ENCODE measurements around the gene ME1. TPM values are rescaled to one million over a fixed set of nuclear protein-coding genes. Genes with fewer than 3 reads are reported as not detected.

Gene ME1
- total and polyA plus RNA-seq, 9 of the 15 experiments (the other 6 are each of a cell fraction or from before 2014, with no cell fraction given): 3.2 to 10.4 (median 5.5) TPM

- TF ChIP-seq ZNF133 (CRISPR knock-in tag; IDR thresholded peaks at IDR 0.05) (no peak), TRIM28 (IDR thresholded peaks at IDR 0.05) (no peak), ZKSCAN1 (IDR thresholded peaks at IDR 0.05; ENCODE audit: low read depth, low read length) (no peak), FOXM1 (IDR thresholded peaks at IDR 0.05; ENCODE audit: low read depth) (no peak), FOXM1 (CRISPR knock-in tag; IDR thresholded peaks at IDR 0.05; ENCODE audit: low read depth) (no peak), MAFF (IDR thresholded peaks at IDR 0.05; ENCODE audit: low read length) (no peak), NFE2 (IDR thresholded peaks at IDR 0.05; ENCODE audit: low read depth) (0 out of 2 replicates have a peak, but pooled peaks have one; percentile 18), XRCC5 (IDR thresholded peaks at IDR 0.05; ENCODE audit: low read depth, low read length) (no peak), NFE2L1 (tag; IDR thresholded peaks at IDR 0.05; ENCODE audit: borderline replicate concordance, low read depth) (no peak), NR2F6 (CRISPR knock-in tag; IDR thresholded peaks at IDR 0.05) (no peak), RBM34 (IDR thresholded peaks at IDR 0.05; ENCODE audit: borderline replicate concordance, insufficient read depth, low read length) (no peak), ZBTB12 (CRISPR knock-in tag; IDR thresholded peaks at IDR 0.05) (no peak), MTA3 (IDR thresholded peaks at IDR 0.05; ENCODE audit: borderline replicate concordance) (no peak), ARID1B (IDR thresholded peaks at IDR 0.05) (0 out of 2 replicates have a peak, but pooled peaks have one; percentile 14), SMAD4 (CRISPR knock-in tag; conservative IDR thresholded peaks at IDR 0.05) (no peak), ZNF277 (CRISPR knock-in tag; IDR thresholded peaks at IDR 0.05; ENCODE audit: borderline replicate concordance) (no peak), ZNF239 (CRISPR knock-in tag; IDR thresholded peaks at IDR 0.05) (no peak), FOS (IDR thresholded peaks at IDR 0.05; ENCODE audit: extremely low read depth, insufficient read length) (no peak), JUND (IDR thresholded peaks at IDR 0.05; ENCODE audit: borderline replicate concordance, low read depth, low read length) (peak; percentile 27; the same call in 1 of the 2 replicates), JUND (tag; IDR thresholded peaks at IDR 0.05; ENCODE audit: borderline replicate concordance, low read depth, low read length) (peak; percentile 62; the same call in 2 of the 3 replicates), SREBF1 (IDR thresholded peaks at IDR 0.05; ENCODE audit: borderline replicate concordance, low read depth, low read length) (no peak), PKNOX1 (IDR thresholded peaks at IDR 0.05) (no peak), CEBPB (tag; IDR thresholded peaks at IDR 0.05) (no peak), HCFC1 (IDR thresholded peaks at IDR 0.05; ENCODE audit: low read depth, low read length) (no peak), CREM (IDR thresholded peaks at IDR 0.05; ENCODE audit: low read depth) (no peak), CREB1 (IDR thresholded peaks at IDR 0.05) (no peak), CREB1 (CRISPR knock-in tag; IDR thresholded peaks at IDR 0.05) (no peak), ATF3 (IDR thresholded peaks at IDR 0.05) (peak; percentile 48; the same call in 1 of the 2 replicates), ATF3 (CRISPR knock-in tag; conservative IDR thresholded peaks at IDR 0.05) (no peak), SMARCE1 (IDR thresholded peaks at IDR 0.05) (0 out of 2 replicates have a peak, but pooled peaks have one; percentile 21)
These were observed 36.8 kb upstream of the ME1 start (continued) for GRCh38 chr6:83467620-83468036.

Measured in K562 (cell line).